Urinary bladder (tissue), 4 donors: ENCODE measurements around the gene PCDH10. TPM values are rescaled to one million over a fixed set of nuclear protein-coding genes. Genes with fewer than 3 reads are reported as not detected.

Experiments used
- DNase-seq: peaks from one replicate; pipeline ENCODE4 v3.0.0-alpha.2; 2015; ENCODE audit errors: extremely low spot score
- H3K27ac ChIP-seq: one replicate; pipeline ENCODE4 v1.5.1; 2013; ENCODE audit warnings: low read depth, mild to moderate bottlenecking, moderate library complexity
- H3K36me3 ChIP-seq: one replicate; pipeline ENCODE4 v1.6.1; 2013; ENCODE audit warnings: mild to moderate bottlenecking, moderate library complexity; ENCODE audit not compliant: insufficient read depth
- H3K4me1 ChIP-seq: one replicate; pipeline ENCODE4 v1.6.1; 2013; ENCODE audit warnings: mild to moderate bottlenecking, moderate library complexity; ENCODE audit not compliant: insufficient read depth
- H3K4me3 ChIP-seq: one replicate; pipeline ENCODE4 v1.5.1; 2013; ENCODE audit warnings: low read depth, low read length
- WGBS: extraction: QIAGEN DNeasy Blood & Tissue Kit; methylation state at CpG from one replicate; pipeline ENCODE4 v1.1.7; 2013; 5-methylcytosine and 5-hydroxymethylcytosine counted together
- polyA plus RNA-seq: library from polyadenylated mRNA; stranded (reverse); fragments of 200-250 nt; gene quantifications from one replicate; pipeline ENCODE4 v1.2.3, GENCODE V29; 2013
- total RNA-seq: library from RNA; depleted of rRNA; stranded (reverse); fragments of >200 nt; gene quantifications from one replicate; pipeline ENCODE4 v1.2.3, GENCODE V29; 2014
- donor health status: healthy with polysubstance abuse.
- donor health status: healthy.

PCDH10 gene
- total and polyA plus RNA-seq, 2 donors = 4.0 to 18.5 TPM

DNA sequence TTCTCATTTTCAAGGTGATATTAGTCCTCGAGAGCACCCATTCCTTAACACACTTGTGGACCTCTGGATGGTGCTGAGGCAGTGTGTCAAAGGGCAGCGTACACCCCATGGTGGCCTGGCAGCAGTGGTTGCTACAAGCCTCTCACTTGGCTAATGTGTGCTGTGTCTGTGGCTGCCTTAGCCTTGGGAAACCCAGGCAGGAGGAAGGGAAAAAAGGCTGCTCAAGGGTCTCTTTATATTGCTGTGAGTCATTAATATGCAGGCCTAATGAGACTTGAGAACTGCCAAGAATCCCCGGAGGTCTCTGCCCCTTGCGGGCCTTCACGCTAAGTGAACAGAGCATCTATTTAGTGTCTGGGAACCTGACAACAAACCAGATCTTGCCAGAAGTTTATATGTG, 7.0 kb downstream of the PCDH10 start:
- no peaks in the 10 kb centered on the region for H3K36me3 ChIP-seq
- no peaks in the 10 kb centered on the region for H3K4me1 ChIP-seq
- 67% methylated on average over 5 of the region's 5 CpGs for WGBS
- H3K4me3 ChIP-seq = no peak overlapping the region
- H3K27ac ChIP-seq = no peak overlapping the region
- no peak for DNase-seq

DNA sequence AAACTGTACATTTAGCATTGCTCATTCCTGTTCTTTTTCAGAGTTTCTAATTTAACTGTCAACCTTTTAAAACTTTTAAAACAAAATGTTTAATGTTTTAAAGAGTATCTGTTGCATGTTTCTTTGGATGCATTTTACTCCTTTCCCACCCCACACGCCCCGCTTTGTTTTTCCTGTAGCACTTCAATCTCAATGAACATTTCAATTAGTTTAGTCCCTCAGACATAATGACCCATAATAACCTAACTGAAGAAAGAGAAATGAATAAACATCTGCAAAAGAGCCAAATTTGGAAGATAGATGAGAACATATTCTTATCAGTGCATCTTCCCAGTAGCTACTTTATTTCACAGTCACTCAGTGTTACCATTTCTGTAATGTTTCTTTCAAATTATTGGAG, 7.5 kb downstream of the PCDH10 start:
- Histone ChIP-seq H3K36me3 (no peaks in the 10 kb centered on the region), H3K27ac (no peak overlapping the region), H3K4me1 (no peaks in the 10 kb centered on the region), H3K4me3 (no peak overlapping the region)
- no peak for DNase-seq
- 87% methylated on average over 2 of the region's 2 CpGs for WGBS

DNA sequence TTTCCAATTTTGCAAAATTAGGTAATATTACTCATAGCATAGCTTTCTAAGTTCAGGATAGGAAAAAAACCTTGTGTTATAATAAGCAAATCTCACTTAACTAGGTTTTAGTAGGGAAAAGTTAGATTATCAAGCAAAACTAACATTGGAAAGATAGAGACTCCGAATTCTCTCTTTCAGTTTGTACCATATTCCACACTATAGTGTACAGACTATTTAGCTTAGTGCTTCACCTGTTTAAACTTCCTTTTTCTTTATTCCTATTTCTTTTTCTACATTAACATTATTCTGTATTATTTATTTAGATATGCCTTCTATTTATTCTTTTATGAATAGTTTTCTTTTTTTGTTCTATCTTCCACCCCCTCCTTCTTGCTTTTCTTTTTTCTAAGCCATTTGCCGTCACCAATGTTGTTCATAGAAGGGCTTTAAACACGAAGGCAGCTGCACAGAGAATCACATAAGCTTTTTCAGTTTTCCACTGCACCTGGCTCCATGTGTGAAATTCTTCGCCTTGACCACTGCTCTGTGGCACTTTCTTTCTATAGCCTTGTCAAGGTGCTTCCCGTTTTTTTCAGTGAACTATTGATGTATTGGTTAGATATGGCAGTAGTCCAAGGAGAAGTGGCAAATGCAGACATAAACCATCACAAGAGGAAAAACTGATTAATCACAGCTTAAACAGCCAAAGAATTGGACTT, 8.5 kb downstream of the PCDH10 start:
- no peaks in the 10 kb centered on the region for H3K4me1 ChIP-seq
- 65% methylated on average over 5 of the region's 5 CpGs for WGBS
- no peak overlapping the region for H3K27ac ChIP-seq
- no peak for DNase-seq
- no peaks in the 10 kb centered on the region for H3K36me3 ChIP-seq
- H3K4me3 ChIP-seq = no peak overlapping the region

DNA sequence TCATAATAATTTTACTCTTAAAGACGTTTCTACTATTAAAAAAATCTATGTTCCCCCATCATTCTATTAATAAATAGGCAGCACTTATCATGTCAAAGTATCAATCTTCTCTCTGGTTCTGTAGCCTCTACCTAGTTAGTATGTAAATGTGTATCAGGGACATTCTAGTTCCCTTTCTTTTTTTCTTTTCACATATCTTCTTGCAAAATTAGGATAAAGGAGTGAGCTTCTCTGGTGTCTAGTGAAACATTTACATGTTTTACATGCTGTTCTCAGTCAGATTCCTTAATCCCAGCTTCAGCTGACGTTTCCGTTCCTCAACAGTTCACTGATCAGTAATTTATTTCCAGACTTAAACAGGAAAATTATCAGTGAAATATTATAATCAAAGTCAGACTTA, 11.8 kb downstream of the PCDH10 start:
- 80% methylated on average over 3 of the region's 3 CpGs for WGBS
- Histone ChIP-seq H3K4me1 (no peaks in the 10 kb centered on the region), H3K27ac (no peak overlapping the region), H3K36me3 (no peaks in the 10 kb centered on the region), H3K4me3 (no peak overlapping the region)
- no peak for DNase-seq

DNA sequence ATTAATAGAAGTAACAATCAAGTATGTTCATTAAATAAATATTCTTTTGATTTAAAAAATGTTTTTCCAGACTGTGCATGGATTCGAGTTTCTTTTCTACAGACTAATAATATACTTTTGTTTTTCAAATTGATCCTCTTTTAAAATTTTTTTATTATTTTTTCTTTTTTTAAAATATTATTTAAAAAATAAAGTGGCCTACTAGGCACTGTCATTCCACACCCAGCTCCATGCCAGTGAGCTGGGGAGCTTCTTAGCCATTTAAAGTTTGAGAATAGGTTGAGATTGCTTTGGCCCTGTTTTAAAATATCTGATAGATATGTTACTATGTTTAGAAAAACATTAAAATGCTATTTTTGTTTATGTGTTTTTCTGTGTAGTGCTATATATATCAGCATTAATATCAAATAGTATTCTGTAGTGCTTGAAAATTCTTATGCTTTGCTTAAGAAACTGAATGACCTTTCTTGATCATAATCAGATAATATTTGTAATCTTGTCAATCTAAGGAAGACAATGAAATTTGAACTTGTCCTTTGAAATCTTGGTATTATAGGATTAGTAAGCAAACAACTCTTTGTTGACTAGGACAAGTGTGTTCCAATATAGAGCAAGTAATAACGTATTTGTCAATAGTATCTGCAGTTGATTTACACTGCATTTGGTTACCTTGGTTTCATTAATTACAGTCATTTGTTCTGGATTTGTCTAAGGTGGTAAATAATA, 12.6 kb downstream of the PCDH10 start:
- no peak for DNase-seq
- Histone ChIP-seq H3K27ac (no peak overlapping the region), H3K36me3 (no peaks in the 10 kb centered on the region), H3K4me1 (no peaks in the 10 kb centered on the region), H3K4me3 (no peak overlapping the region)
- 89% methylated on average over 2 of the region's 2 CpGs for WGBS

DNA sequence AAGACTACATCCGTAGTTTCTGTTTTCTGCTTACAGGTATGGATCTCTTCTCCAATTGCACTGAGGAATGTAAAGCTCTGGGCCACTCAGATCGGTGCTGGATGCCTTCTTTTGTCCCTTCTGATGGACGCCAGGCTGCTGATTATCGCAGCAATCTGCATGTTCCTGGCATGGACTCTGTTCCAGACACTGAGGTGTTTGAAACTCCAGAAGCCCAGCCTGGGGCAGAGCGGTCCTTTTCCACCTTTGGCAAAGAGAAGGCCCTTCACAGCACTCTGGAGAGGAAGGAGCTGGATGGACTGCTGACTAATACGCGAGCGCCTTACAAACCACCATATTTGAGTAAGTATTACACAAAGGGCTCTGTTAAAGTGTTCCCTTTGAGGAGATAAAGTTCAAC, 13.8 kb downstream of the PCDH10 start:
- WGBS = 92% methylated on average over 8 of the region's 8 CpGs
- no peak for DNase-seq
- no peak overlapping the region for H3K27ac ChIP-seq
- no peaks in the 10 kb centered on the region for H3K36me3 ChIP-seq
- H3K4me1 ChIP-seq = no peaks in the 10 kb centered on the region
- no peak overlapping the region for H3K4me3 ChIP-seq

DNA sequence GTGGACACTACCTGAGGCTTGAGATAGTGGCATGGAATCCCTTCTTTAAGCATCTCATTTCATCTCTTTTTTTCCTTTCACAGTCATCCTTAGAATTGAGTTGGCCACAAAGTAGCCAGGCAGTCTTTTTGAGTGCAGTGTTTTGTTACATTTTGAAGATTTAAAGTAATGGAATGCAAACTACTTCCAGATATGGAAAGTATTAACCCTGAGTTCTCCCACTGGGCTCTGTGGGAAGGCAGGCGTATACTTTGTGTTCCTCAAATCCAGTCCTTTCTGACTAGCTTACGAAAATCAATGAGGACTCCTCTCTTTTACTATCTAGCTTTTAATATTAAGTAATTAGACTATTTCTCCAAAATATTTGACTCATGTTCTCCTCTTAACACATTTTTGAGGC, 29.9 kb downstream of the PCDH10 start:
- no peak overlapping the region for H3K4me3 ChIP-seq
- H3K27ac ChIP-seq = no peak overlapping the region
- H3K4me1 ChIP-seq = no peaks in the 10 kb centered on the region
- no peak for DNase-seq
- no peaks in the 10 kb centered on the region for H3K36me3 ChIP-seq
- 54% methylated on average over 2 of the region's 2 CpGs for WGBS

DNA sequence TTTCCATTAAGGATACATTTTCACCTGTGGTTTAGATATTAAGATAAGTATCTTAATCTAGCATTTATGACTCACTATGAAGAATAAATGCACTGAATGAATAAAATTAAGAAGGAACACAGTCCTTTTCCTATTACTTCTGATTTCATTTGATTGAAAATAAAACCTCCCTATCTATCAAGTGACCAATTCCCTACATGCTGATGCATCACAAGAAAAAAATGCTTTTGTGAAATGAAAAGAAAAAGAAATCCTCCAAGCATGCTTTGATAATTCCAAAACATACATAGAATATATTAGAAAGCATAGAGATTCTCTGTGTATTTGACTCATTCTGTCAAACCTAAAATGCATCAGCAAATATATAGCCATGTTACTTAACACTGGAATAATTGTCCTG, 37.1 kb downstream of the PCDH10 start:
- Histone ChIP-seq H3K4me1 (no peaks in the 10 kb centered on the region), H3K4me3 (no peak overlapping the region), H3K27ac (no peak overlapping the region), H3K36me3 (no peaks in the 10 kb centered on the region)
- no peak for DNase-seq

DNA sequence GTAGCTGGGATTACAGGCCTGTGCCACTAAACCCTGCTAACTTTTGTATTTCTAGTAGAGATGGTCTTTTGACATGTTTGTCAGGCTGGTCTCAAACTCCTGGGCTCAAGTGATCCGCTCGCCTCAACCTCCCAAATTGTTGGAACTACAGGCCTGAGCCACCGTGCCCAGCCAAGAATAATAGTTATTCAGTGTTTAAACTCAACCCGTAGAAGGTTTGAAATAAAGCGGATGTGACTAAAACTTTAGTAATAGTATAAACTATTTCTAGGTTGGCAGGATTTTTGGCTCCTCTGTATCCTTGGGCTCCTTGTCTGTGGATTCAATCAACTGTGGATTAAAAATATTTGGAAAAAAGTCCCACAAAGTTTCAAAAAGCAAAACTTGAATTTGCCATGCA, 37.8 kb downstream of the PCDH10 start:
- no peaks in the 10 kb centered on the region for H3K36me3 ChIP-seq
- H3K4me3 ChIP-seq = no peak overlapping the region
- DNase-seq = no peak
- H3K4me1 ChIP-seq = no peaks in the 10 kb centered on the region
- H3K27ac ChIP-seq = no peak overlapping the region
- 93% methylated on average over 5 of the region's 5 CpGs for whole genome bisulfite sequencing

DNA sequence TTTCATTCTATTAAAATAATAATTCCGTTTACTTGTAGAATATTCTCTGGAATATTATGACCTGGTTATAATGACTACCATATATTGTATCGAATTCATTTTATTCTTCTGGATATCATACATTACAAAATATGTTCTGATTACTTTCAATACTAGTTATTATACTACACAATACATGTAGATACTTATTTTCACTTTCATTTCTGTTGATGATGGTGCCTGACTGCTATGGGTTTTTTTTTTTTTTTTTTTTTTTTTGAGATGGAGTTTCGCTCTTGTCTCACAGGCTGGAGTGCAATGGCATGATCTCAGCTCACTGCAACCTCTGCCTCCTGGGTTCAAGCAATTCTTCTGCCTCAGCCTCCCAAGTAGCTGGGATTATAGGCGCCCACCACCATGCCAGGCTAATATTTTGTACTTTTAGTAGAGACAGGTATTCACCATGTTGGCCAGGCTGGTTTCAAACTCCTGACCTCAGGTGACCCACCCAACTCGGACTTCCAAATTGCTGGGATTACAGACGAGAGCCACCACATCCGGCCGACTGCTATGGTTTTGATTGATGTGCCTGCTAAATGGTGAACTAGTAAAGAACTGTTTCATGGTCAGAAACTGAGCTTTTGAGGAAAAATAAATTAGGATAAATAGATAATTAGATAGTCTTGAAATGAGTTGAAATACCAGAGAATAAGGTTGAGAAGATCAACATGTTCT, 39.5 kb downstream of the PCDH10 start:
- Histone ChIP-seq H3K4me3 (no peak overlapping the region), H3K27ac (no peak overlapping the region), H3K4me1 (no peaks in the 10 kb centered on the region), H3K36me3 (no peaks in the 10 kb centered on the region)
- DNase-seq = no peak
- 92% methylated on average over 8 of the region's 8 CpGs for WGBS

DNA sequence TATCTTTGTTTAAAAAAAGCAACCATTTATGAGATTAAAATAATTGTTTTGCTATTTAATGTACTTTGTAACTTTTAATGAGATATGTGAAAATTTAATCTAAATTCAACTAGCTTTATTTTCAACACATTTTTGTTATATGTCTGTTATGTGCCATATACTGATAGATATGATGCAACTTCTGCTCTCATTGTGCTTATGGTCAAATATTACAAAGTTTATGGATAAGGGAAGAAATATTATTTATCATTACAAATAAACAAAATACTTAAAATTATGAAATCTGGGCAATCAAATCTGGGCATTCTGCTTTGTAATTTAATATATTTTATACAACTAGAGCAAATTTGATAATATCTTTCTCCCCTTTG, 40.0 kb downstream of the PCDH10 start:
- no peaks in the 10 kb centered on the region for H3K36me3 ChIP-seq
- no peaks in the 10 kb centered on the region for H3K4me1 ChIP-seq
- no peak overlapping the region for H3K4me3 ChIP-seq
- H3K27ac ChIP-seq = no peak overlapping the region
- DNase-seq = no peak

DNA sequence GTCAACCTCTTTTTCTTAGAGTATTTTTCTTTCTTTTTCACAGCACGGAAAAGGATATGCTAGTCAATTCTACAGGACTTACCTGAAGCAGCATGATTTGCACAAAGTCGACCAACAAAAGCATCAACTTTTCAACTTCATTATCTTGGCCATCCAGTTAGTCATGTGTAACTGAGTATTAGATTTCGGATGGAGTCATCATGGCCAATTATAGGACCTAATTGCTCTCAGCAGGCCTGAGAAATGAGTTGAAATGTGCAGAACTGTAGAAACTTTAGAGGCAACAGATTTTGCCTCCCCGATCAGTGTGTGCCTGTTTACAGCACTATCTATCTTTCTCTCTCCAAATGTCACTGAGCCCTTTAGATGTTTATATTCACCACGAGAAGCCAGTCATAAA, 41.0 kb downstream of the PCDH10 start:
- no peaks in the 10 kb centered on the region for H3K36me3 ChIP-seq
- no peak for DNase-seq
- WGBS = 61% methylated on average over 5 of the region's 5 CpGs
- no peak overlapping the region for H3K27ac ChIP-seq
- H3K4me1 ChIP-seq = no peaks in the 10 kb centered on the region
- no peak overlapping the region for H3K4me3 ChIP-seq

DNA sequence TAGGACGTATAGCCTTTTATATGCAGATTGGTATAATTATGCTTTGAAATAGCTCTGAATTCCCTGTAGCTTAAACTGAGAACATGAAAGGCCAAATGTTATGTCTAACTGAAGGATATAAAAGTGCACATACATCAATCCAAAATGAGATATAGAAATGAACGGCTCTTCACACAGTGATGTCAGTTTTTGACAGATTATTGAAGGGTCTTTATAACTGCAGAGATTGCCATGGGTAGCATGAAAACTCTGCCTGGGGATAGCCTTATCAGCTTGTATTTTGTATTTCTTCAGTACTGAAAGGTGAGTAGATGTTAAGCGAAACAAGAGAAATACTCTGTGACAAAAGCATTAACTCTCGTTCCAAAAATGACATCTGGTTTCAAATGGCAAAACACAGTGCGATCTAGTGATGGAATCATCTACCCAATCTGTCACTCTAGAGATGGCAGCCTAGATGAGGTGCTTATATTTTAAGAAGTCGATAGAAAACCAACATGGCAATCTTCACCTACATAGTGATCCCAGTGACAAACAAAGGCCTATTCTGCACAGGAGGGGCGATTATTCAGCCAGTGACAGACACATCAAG, 59.7 kb downstream of the PCDH10 start:
- WGBS = 90% methylated on average over 7 of the region's 7 CpGs
- H3K4me1 ChIP-seq = no peaks in the 10 kb centered on the region
- H3K27ac ChIP-seq = no peak overlapping the region
- H3K4me3 ChIP-seq = no peak overlapping the region
- H3K36me3 ChIP-seq = no peaks in the 10 kb centered on the region
- no peak for DNase-seq

DNA sequence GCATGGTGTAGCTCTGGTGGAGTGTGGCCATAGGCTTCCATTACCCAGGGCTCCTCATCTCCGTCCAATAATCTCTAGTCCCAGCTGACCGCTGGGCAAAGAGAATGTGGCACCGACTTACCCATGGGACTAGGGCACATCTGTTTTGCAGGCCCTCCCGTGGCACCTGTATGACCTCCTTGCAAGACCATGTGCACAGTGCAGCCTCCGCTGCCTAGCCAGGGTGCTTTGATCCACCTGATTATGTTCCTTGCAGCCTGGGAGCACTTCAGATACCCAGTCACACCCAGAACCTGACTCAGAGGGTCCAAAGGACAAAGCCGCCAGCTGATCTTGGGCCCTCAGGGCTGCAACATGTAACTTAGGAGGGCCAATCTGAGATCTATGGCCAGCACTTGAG, 84.8 kb downstream of the PCDH10 start:
- Histone ChIP-seq H3K27ac (no peak overlapping the region), H3K36me3 (no peaks in the 10 kb centered on the region), H3K4me1 (no peaks in the 10 kb centered on the region), H3K4me3 (no peak overlapping the region)
- no peak for DNase-seq
- 95% methylated on average over 6 of the region's 6 CpGs for WGBS
